CD4-positive, alpha-beta T cell treated with Interleukin-2 at 100 ng/mL for 4 hours (primary cell): ENCODE measurements around the gene ITGB5.
"Not testable (repeated sequence)": the region's sequence is repeated elsewhere in the genome, so short reads cannot be mapped to it uniquely, and the experiment has no call there.

Experiments
- DNase-seq: peaks from one replicate; pipeline ENCODE4 v3.0.0-alpha.2; 2020; ENCODE audit warnings: low spot score

Gene ITGB5

GRCh38 chr3:124786511-124787241, 100.5 kb downstream of the ITGB5 start:
- DNase-seq: no peak

- no peak for DNase-seq
Observed at GRCh38 chr3:124785973-124786372, 101.2 kb downstream of the ITGB5 start.

GRCh38 chr3:124784686-124785382, 102.3 kb downstream of the ITGB5 start:
- no peak for DNase-seq

- DNase-seq: no peak
Observed at GRCh38 chr3:124783696-124784095, 103.5 kb downstream of the ITGB5 start.

GRCh38 chr3:124782377-124782712, 104.8 kb downstream of the ITGB5 start:
- not testable (repeated sequence) for DNase-seq

GRCh38 chr3:124781476-124782376, 105.4 kb downstream of the ITGB5 start:
- no peak for DNase-seq

- DNase-seq: no peak
Observed at GRCh38 chr3:124780761-124781475, 106.2 kb downstream of the ITGB5 start.

GRCh38 chr3:124780356-124780755, 106.8 kb downstream of the ITGB5 start:
- no peak for DNase-seq

GRCh38 chr3:124779751-124780191, 107.4 kb downstream of the ITGB5 start:
- no peak for DNase-seq

- DNase-seq: no peak
Observed at GRCh38 chr3:124779116-124779515, 108.0 kb downstream of the ITGB5 start.

GRCh38 chr3:124777762-124778470, 109.2 kb downstream of the ITGB5 start:
- DNase-seq: no peak

GRCh38 chr3:124776856-124777255, 110.3 kb downstream of the ITGB5 start:
- DNase-seq: no peak

- no peak for DNase-seq
Observed at GRCh38 chr3:124775877-124776276, 111.3 kb downstream of the ITGB5 start.

- DNase-seq: no peak
Observed at GRCh38 chr3:124774841-124775402, 112.2 kb downstream of the ITGB5 start.

GRCh38 chr3:124774327-124774718, 112.8 kb downstream of the ITGB5 start:
- no peak for DNase-seq

- no peak for DNase-seq
Observed at GRCh38 chr3:124773351-124774326, 113.5 kb downstream of the ITGB5 start.

GRCh38 chr3:124772081-124772831, 114.9 kb downstream of the ITGB5 start:
- no peak for DNase-seq

- no peak for DNase-seq
Observed at GRCh38 chr3:124771083-124771445, 116.1 kb downstream of the ITGB5 start.
